HG03196 (cell line): ENCODE data around the gene GRK5.

Source experiments
- ATAC-seq: cut with Tn5 transposase; IDR thresholded peaks from one replicate; pipeline ENCODE4 v1.9.1; 2021; ENCODE audit not compliant: unreplicated experiment

The GRK5 gene

GRCh38 chr10:119357412-119358151 lies 150.2 kb downstream of the GRK5 start:
- no peak for ATAC-seq

GRCh38 chr10:119358152-119358512 lies 150.8 kb downstream of the GRK5 start:
- ATAC-seq: no peak

DNA sequence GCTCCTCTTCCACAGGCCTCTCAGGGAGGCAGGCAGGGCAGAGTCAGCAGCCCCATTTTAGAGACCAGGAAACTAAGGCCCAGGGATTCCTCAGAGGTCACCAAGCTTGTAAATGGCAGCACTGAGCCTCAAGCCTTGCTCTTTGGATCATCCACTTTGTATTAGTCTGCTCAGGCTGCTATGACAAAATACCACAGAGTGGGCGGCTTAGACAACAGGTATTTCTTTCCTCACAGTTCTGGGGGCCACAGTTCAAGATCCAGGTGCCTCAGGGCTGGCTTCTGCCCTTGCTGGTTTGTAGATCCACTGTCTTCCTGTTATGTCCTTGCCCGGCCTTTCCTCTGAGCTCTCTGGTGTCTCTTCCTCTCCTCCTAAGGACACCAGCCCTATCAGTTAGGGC lies 151.2 kb downstream of the GRK5 start:
- ATAC-seq: no peak

GRCh38 chr10:119359025-119359424 lies 151.7 kb downstream of the GRK5 start:
- ATAC-seq: no peak

DNA sequence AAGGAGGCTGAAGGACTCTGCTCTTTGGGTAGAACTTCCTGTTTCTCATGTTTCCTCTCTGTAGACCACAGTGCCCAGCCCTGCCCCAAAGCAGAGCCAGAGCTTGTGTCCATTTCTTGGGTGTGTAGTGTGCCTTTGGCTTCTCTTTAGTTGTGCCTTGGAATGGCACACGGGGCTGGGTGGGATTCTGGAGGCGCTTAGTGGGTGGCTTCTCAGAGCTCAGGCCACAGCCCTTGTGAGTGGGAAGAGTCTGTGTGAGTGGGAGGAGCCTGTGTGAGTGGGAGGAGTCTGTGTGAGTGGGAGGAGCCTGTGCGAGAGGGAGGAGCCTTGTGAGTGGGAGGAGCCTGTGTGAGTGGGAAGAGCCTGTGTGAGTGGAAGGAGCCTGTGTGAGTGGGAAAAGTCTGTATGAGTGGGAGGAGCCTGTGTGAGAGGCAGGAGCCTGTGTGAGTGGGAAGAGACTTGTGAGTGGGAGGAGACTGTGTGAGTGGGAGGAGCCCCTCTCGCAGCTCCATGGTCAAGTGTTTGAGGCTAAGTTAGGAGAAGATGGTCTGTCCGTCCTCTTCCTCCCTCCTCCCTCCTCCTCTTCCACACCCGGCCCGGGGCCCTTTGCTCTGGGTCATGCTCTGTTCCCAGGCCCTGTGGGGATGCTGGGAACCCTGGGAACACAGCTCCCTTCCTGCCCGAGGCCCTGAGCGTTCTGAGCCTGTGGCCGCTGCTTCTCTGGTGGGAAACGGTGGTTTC lies 153.0 kb downstream of the GRK5 start:
- ATAC-seq: no peak

DNA sequence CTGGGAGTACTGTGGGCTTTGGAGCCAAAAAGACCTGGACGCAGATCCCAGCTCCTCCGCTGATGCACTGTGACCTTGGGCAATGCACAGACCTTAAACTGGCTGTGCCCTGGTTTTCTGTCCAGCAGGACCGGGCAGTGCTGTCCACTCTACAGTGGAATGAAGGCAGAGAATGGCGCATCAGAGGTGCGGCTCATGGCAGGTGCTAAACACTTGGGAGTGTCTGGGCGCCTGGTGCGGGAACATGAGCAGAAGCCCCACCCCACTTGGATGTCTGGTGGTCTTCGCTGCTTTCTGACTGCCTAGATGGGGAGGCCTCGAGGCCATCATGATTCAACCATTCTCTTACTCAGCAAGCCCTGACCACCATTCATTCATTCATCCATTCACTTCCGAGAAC lies 153.7 kb downstream of the GRK5 start:
- no peak for ATAC-seq

GRCh38 chr10:119362122-119362521 lies 154.8 kb downstream of the GRK5 start:
- no peak for ATAC-seq

DNA sequence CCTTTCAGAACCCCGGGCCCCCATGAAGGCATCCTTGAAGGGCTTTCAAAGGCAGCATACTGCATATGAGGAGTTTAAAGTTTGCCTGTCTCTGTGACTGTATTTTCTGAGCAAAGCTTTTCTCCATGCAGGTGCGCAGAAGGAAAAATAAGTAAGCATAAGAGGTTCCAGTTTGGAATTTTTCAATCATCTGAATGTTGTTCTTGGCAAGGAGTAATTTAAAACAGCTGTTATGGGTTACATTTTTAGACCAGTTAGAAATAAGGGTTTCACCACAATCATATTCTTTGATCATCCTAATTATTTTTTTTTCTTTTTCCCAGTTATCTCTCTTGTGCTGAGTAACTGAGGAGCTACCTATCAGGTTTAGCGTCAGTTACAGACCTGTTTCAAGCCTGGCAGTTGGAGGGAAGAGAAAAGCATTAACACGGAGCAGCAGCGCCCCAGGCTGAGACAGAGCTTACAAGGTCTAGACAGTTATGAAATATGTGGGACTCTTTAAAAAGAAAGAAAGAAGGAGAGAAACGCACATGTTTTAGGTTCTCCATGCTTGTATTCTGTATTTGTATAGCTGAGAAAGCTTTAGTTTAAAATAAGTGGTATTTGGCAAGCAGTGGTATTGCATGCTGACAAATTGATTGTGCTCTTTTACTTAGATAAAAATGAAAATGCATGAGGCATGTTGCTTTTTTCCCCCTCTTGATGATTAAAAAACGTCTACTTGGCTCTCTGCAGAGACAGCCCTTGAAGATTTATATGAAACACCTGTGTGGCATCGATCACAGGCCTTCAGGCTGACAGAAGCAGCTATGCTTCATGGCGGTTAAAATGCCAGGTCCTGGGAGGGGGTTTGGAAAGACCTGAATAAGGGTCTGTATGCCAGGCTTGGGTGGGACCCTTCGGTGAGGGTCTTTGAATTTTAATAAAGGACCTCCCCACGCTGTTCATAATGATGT lies 157.6 kb downstream of the GRK5 start:
- ATAC-seq: no peak

- ATAC-seq: no peak
Observed at GRCh38 chr10:119365773-119366599, 158.6 kb downstream of the GRK5 start.

DNA sequence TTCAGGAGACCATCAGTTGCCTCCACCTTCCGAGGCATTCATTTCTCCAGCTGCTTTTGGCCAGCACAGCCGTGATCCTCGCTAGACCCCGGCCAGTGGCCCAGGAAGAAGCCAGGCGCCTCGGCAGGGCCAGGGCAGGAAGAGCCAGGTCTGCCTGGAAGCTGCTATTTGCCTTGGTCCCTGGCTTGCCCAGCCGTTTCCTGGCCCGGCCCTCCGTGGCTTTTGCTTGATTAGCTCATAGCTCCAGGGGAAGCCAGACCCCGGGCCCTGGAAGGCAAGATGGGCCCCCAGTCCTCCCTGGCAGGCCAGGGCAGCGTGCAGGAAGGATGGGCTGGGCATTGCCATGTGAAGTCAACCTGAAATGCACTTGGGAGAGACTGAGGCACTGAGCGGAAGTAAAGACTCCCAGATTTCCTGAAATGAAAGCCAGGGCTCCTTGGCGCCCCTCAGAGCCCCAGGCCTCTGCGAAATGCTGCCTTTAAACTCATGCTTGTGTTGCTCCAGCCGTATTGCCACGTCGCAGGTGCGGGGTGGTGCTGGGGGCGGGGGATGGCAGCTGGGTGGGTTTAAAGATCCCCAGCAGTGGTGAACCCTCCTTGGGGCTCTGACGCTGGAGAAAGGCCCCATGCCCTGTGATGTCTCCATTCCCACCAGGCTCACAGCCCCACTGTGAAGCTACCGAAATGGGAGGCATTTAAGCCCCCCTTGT lies 160.6 kb downstream of the GRK5 start:
- ATAC-seq: no peak

DNA sequence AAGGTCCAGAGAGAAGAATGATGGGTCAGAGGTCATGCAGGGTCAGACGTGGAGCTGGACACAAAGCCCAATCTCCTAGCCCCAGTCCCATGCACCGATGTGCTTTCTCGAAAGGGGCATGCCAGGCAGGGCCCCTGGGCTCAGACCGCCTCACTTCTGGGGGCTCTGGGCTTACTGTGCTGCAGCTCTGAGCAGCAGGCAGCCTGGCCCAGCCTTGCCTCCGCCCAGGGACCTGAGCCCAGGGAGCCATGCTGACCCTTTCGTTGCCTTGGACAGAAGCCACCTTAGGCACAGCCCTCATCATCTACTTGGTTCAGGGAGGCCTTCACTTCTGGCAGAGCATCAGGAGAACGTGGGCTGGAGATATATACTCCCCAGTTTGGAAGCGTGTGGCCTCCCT lies 161.2 kb downstream of the GRK5 start:
- ATAC-seq: no peak

- ATAC-seq: peak; percentile 59
Observed at GRCh38 chr10:119368991-119369869, 161.9 kb downstream of the GRK5 start.

DNA sequence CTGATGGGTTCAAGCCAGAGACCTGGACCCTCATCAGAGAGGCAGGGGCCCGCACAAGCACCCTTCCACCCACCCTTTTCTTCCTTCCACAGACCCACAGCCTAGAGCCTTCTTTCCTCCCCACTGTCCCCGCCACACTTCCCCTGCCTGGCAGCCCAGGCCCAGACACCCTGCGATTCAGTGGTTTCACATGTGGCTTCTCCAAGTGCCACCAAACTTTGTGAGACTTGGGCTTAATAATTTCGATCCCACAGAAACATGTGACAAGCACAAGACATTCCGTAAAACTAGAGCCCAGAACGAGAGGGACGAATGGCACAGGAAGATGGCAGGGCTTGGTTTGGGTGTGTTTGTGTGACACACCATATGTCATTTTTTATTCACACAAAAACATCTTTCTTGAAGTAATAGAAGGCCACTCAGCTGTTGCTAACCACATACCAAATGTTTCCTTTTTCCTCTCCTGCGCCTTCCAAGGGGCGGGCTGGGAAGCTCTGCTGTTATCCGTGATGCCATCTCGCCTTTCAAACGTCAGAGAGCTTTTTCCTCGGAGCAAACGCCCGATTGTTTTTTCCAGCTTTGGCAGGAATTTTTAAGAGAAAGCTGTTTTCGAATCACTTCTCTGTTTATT lies 162.9 kb downstream of the GRK5 start:
- ATAC-seq: no peak

GRCh38 chr10:119370972-119371703 lies 163.8 kb downstream of the GRK5 start:
- no peak for ATAC-seq

- ATAC-seq: no peak
Observed at GRCh38 chr10:119371704-119372663, 164.6 kb downstream of the GRK5 start.

- ATAC-seq: no peak
Observed at GRCh38 chr10:119373294-119374102, 166.1 kb downstream of the GRK5 start.
